ENCODE measurements around the gene SH3D21.

- TF ChIP-seq EP300 (IDR thresholded peaks at IDR 0.05) (no peak), CTCF (IDR thresholded peaks at IDR 0.05) (no peak), POLR2A (IDR thresholded peaks at IDR 0.05) (no peak)
These were observed 22.5 kb downstream of the SH3D21 start for GRCh38 chr1:36328713-36329112.

Data from sigmoid colon (tissue), 4 donors.